Effector memory CD8-positive, alpha-beta T cell (primary cell): Measurements from ENCODE around the gene LCN6.

ENCODE experiments used
- ATAC-seq: fragments of 150-1000 bp; cut with Tn5 transposase; replicated peaks from 2 replicates; pipeline ENCODE4 v1.10.0; 2021; ENCODE audit warnings: mild to moderate bottlenecking, moderate library complexity
- DNase-seq, 3 experiments: peaks; one replicate each; pipeline ENCODE4 v3.0.0; 2021
- H3K27ac Mint-ChIP-seq, 2 donors: one replicate each; pipeline ENCODE4 v1.8.0; 2022; ENCODE audit warnings: mild to moderate bottlenecking in 2 of 2, mixed read lengths in 2 of 2, moderate library complexity in 2 of 2
- H3K27me3 Mint-ChIP-seq, 2 donors: one replicate each; pipeline ENCODE4 v1.8.0; 2022; ENCODE audit warnings: mixed read lengths in 2 of 2
- H3K36me3 Mint-ChIP-seq: one replicate; pipeline ENCODE4 v1.8.0; 2022; ENCODE audit warnings: mild to moderate bottlenecking, moderate library complexity, mixed read lengths; ENCODE audit not compliant: insufficient read depth
- H3K4me1 Mint-ChIP-seq, 2 donors: one replicate each; pipeline ENCODE4 v1.8.0; 2022; ENCODE audit warnings: low read depth in 2 of 2, mixed read lengths in 2 of 2
- H3K4me3 Mint-ChIP-seq, 2 donors: one replicate each; pipeline ENCODE4 v1.8.0; 2022; ENCODE audit warnings: mild to moderate bottlenecking in 2 of 2, mixed read lengths in 2 of 2, moderate library complexity in 2 of 2
- H3K9me3 Mint-ChIP-seq, 2 donors: one replicate each; pipeline ENCODE4 v1.8.0; 2022; ENCODE audit warnings: mixed read lengths in 2 of 2

LCN6 gene

DNA sequence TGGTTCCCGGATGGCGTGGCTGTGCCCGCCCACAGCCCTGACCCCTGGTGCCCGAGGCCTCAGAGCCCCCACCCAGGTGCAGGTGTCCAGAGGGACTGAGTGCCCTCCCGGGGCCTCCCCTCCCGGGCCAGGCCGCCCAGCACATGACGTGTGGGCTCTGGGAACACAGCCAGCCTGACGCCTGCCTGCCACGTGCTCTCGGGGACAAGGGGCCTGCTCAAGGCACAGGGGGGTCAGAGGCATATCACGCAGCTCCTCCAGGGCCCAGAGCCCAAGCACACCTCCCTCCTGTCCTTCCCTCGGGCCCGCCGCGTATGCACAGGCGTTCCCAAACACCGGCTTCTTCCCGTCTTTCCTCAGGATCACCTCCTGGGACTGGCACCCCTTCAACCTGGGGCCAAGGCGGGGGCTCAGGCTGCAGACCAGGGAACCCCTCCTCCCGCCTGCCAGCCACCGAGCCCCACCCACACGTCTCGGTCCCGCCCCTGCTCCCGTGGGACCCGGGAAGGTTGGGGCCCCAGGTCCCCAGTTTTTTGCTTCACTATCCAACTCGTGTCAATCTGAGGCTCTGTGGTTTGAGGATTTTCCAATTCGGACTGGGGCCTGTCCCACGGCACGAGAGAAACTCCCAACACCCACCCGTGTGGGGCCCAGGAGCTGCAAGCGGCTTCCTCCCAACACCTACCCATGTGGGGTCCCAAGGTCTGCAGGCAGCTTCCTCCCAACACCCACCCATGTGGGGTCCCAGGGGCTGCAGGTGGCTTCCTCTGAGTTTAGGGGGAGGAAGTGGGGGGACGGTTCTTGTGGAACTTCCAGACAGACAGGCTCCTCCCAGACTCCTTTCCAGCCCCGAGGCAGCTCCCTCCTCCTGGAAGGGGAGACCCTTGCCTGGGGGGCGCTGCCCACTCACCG is 7.1 kb downstream of the LCN6 start:
- Mint-ChIP-seq H3K4me3 (peak overlapping the region in 1 of 2 donors; percentile 25), H3K36me3 (peaks cover 3% of the 10 kb centered on the region), H3K27ac (no peak overlapping the region), H3K9me3 (no peaks in the 10 kb centered on the region), H3K4me1 (peaks cover 3% of the 10 kb centered on the region in 2 donors), H3K27me3 (peaks cover 11 to 64% of the 10 kb centered on the region in 2 donors)
- DNase-seq (no peak), ATAC-seq (no peak)

DNA sequence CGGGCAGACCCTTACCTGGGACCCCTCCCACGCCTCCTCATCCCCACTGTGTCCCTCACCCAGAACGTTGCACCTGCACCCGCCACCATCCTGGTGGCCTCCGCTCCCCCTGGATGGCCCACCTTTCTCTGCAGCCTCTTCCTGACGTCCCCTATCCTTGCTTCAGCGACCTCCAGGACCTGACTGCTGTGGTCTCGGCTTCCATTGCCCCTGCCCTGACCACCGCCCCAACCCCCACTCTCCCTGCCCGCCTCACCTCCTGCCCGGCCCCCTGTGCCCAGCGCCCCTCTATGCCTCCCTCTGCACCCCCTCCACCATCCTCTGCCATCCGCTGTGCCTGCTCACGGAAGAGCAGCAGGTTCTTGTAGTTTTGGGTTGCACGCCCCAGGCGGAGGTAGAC is 7.8 kb downstream of the LCN6 start:
- ATAC-seq (no peak), DNase-seq (no peak)
- Mint-ChIP-seq H3K36me3 (peaks cover 3% of the 10 kb centered on the region), H3K9me3 (no peaks in the 10 kb centered on the region), H3K27ac (no peak overlapping the region), H3K4me3 (no peak overlapping the region), H3K27me3 (peaks cover 11 to 59% of the 10 kb centered on the region in 2 donors), H3K4me1 (peaks cover 3% of the 10 kb centered on the region in 2 donors)

DNA sequence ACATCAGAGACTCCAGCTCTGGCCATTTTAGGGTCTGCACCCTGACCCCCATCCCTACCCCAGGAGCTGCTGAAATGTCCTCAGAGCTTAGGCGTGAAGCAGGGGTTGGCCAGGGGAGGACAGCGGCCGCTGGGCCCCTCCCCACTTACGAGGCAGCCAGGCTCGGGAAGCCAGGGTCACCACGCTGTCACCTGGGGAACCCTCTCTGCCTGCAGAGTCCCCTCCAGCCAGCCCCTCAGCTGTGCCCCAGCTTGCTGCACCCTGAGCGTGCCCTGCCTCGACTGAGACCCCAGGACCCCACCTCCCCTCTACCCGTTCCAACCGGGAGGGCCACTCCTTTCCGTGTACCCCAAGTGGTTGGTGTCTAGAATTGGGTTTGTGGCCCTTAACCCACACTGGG is 8.3 kb downstream of the LCN6 start:
- DNase-seq (no peak), ATAC-seq (no peak)
- Mint-ChIP-seq H3K4me3 (no peak overlapping the region), H3K36me3 (peaks cover 3% of the 10 kb centered on the region), H3K4me1 (peaks cover 3% of the 10 kb centered on the region in 2 donors), H3K27me3 (peaks cover 11 to 55% of the 10 kb centered on the region in 2 donors), H3K9me3 (no peaks in the 10 kb centered on the region), H3K27ac (no peak overlapping the region)

DNA sequence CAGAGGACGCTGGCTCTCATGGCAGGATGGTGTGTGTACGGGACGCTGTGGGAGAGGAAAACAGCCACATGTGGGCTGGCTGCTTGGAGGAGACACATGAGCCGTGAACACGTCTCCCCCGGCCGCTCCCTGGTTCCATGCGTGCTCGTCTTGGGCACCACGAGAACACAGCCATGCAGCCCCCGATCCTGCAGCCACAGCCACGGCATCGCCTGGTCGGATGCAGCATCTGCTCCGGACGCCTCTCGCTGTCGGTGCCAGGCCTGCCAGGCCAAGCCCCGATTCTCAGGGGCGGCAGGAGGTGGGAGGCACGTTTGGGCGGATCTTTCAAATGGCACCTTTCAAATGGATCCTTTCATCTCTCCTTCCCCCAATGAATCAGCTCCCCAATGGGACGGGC is 8.8 kb downstream of the LCN6 start:
- H3K4me1 Mint-ChIP-seq: peaks cover 3% of the 10 kb centered on the region in 2 donors
- ATAC-seq: no peak
- DNase-seq: no peak
- H3K9me3 Mint-ChIP-seq: no peaks in the 10 kb centered on the region
- H3K36me3 Mint-ChIP-seq: peaks cover 3% of the 10 kb centered on the region
- H3K27ac Mint-ChIP-seq: no peak overlapping the region
- H3K4me3 Mint-ChIP-seq: no peak overlapping the region
- H3K27me3 Mint-ChIP-seq: peaks cover 11 to 49% of the 10 kb centered on the region in 2 donors

DNA sequence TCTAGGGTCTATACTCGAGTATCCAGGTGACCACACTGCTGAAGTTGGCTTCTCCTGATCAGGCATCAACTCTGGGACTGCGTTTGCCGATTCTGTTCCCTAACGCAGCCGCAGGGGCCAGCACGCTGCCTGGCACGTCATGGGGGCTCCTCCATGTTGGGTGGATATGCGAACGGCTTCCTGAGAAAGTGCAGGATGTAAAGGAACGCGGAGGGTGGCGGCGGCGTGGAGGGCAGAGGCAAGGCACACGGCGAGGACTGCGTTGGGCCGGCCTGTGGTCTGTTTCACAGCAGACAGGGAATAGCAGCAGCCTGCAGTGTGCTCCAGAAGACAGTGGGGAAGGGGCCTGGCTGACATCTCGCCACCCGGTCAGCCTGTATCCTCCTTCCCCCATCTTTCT is 9.4 kb downstream of the LCN6 start:
- peaks cover 10 to 46% of the 10 kb centered on the region in 2 donors for H3K27me3 Mint-ChIP-seq
- H3K9me3 Mint-ChIP-seq: no peaks in the 10 kb centered on the region
- peaks cover 3% of the 10 kb centered on the region for H3K36me3 Mint-ChIP-seq
- ATAC-seq: no peak
- H3K27ac Mint-ChIP-seq: no peak overlapping the region
- no peak for DNase-seq
- H3K4me1 Mint-ChIP-seq: peaks cover 3% of the 10 kb centered on the region in 2 donors
- no peak overlapping the region for H3K4me3 Mint-ChIP-seq

DNA sequence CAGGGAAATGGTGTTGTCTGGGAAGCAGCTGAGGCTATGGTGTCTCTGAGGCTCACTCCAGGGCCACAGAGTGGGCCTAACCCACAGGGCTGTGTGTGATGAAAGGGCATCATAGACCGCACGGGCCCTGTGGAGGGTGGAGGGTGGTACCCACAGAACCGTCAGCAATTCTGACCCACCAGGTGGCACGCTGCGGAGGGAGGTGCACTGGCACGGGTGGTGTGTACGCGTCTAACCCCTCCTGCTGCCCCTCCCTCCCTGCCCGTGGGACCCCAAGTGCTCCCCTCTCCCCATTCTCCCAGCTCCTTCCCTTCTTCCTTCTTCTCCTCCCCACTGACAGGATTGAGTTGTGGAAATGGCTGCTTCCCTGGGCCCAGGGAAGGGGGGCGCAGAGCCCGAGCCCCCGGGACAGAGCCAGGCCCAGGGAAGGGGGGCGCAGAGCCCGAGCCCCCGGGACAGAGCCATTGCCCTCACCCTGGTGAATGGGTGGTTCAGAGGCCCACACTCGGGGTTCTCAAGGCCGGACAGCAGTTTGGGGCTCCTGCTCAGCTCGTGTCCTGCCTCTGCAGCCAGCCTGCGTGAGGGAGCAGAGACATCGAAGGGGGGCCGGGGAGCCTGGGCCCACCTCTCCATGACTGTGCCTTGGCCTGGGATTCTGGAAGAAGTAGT is 12.4 kb downstream of the LCN6 start:
- no peak overlapping the region for H3K4me3 Mint-ChIP-seq
- H3K4me1 Mint-ChIP-seq: no peaks in the 10 kb centered on the region
- no peak for ATAC-seq
- no peaks in the 10 kb centered on the region for H3K9me3 Mint-ChIP-seq
- no peak for DNase-seq
- H3K27ac Mint-ChIP-seq: no peak overlapping the region
- H3K36me3 Mint-ChIP-seq: peaks cover 3% of the 10 kb centered on the region
- peaks cover 0 to 17% of the 10 kb centered on the region in 2 donors for H3K27me3 Mint-ChIP-seq

DNA sequence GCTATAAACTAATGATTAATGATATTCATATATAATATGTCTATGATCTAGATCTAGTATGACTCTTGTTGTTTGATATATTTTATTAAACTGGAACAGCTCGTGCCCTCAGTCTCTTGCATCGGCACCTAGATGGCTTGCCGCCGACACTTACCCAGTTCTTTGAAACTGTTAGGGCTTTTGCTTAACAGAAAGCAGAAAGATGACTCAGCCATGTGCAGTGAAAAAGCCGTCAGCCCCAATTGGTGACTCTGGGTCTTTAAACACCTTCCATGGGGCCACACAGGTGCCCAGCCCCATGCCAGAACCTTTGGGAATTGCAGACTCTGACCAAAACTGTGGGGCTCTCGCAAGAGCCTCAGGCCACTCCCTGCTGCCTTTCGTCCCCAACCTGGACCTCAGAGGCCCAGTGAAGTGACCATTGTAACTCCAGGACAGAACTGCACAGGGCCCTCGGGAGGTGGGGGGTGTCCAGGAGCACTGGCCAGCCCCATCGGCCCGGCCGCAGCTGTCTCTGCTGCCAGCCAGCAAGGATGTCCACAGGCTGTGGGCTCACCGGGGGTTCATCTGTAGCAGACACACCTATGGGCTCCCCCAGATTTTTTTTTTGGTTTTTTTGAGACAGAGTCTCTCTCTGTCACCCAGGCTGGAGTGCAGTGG is 13.4 kb downstream of the LCN6 start:
- no peak for DNase-seq
- no peaks in the 10 kb centered on the region for H3K4me1 Mint-ChIP-seq
- H3K36me3 Mint-ChIP-seq: peaks cover 4% of the 10 kb centered on the region
- no peak for ATAC-seq
- no peaks in the 10 kb centered on the region for H3K9me3 Mint-ChIP-seq
- H3K27ac Mint-ChIP-seq: no peak overlapping the region
- no peak overlapping the region for H3K4me3 Mint-ChIP-seq
- peaks cover 0 to 17% of the 10 kb centered on the region in 2 donors for H3K27me3 Mint-ChIP-seq

DNA sequence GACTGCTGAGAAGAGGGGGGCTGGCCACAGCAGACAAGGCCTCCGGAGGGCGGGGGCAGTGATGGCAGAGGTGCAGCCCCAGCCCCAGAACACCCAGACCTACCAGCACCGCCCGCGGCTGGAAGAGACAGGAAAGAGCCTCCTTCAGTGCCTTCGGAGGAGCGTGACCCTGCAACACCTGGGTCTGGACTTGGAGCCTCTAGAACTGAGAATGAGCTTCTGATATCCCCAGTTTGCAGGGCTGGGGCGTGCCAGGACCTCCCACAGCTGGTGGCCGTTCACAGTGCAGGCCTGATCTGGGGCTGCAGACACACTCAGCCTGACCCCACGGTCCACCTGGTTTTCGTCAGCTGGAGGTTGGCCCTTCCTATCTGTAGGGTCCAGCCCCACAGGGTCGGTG is 14.7 kb downstream of the LCN6 start:
- no peaks in the 10 kb centered on the region for H3K4me1 Mint-ChIP-seq
- H3K27ac Mint-ChIP-seq: no peak overlapping the region
- no peak for ATAC-seq
- peaks cover 0 to 7% of the 10 kb centered on the region in 2 donors for H3K27me3 Mint-ChIP-seq
- H3K9me3 Mint-ChIP-seq: no peaks in the 10 kb centered on the region
- no peak for DNase-seq
- peaks cover 17% of the 10 kb centered on the region for H3K36me3 Mint-ChIP-seq
- no peak overlapping the region for H3K4me3 Mint-ChIP-seq

DNA sequence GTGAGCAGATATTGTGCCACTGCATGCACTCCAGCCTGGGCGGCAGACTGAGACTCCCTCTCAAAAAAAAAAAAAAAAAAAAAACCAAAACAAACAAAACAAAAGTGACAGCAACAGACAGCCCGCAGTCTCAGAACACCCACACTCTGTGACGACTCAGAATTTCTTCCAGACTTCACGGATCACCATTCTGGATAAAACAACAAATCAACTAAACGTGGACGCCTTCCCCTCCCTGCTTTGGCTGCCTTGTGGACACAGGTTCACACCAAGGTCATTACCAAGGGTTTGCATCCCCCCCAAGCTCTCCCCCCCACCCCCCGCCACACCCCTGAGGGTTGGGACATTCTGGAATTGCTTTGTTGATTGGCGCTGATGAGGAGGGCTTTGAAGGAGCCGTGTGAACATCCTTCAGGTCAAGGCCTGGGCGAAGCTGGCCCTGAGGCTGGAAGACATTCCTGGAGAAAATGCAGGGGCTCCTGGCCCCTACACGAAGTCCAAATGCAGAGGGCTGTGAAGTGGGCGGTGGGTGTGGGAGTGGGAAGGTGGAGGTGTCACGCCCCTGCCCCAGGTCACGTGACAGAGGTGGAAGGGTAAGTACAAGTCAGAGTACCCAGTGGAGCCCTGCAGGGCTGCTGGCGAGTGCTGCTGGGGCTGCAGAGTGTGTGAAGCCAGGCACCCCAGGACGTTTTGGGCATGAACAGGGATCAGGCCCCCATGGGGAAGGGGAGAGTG is 15.7 kb downstream of the LCN6 start:
- no peak for ATAC-seq
- H3K36me3 Mint-ChIP-seq: peaks cover 25% of the 10 kb centered on the region
- DNase-seq: no peak
- no peak overlapping the region for H3K4me3 Mint-ChIP-seq
- H3K4me1 Mint-ChIP-seq: peaks cover 0 to under 1% of the 10 kb centered on the region in 2 donors
- H3K9me3 Mint-ChIP-seq: no peaks in the 10 kb centered on the region
- H3K27me3 Mint-ChIP-seq: no peaks in the 10 kb centered on the region
- H3K27ac Mint-ChIP-seq: no peak overlapping the region

DNA sequence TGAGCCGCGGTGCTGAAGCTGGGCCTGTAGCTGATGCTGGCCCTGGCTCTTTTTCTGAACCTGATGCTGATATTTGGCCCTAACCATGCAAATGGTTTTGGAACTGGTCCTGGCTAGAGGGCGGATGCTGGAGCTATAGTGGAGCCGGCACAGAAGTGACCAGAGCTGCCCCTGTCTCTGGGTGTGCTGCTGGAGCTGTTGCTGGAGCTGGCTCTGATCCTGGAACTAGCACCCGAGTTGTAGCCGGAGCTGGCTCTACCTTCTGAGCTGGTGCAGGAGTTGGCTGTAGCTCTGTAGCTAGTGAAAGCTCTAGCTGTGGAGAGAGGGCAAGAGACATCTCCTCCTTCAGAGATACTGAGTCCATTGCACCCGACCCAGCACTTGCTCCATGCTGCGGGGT is 18.4 kb downstream of the LCN6 start:
- DNase-seq (no peak), ATAC-seq (no peak)
- Mint-ChIP-seq H3K27ac (no peak overlapping the region), H3K4me1 (peaks cover 9 to 11% of the 10 kb centered on the region in 2 donors), H3K27me3 (no peaks in the 10 kb centered on the region), H3K9me3 (no peaks in the 10 kb centered on the region), H3K4me3 (peak overlapping the region in 1 of 2 donors; percentile 95), H3K36me3 (peaks cover 52% of the 10 kb centered on the region)

DNA sequence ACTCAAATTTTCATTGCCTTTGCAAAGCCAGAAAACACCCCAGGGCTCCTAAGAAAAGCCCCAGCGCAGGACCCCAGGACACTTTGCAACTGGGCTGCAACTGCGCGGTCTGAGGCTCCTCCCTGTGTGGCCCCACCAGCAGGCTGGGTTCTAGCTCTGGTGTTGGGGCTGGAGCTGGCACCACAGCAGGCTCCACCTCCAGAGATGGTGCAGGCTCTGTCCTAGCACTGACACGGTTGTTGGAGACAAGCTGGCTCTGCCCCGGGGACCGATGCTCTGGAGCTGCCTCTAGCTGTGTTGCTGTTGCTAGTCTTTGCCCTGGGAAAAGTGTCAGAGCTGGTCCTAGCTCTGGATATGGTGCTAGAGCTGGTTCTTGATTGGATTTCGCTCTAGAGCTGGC is 19.2 kb downstream of the LCN6 start:
- peaks cover 14% of the 10 kb centered on the region in 2 donors for H3K4me1 Mint-ChIP-seq
- no peaks in the 10 kb centered on the region for H3K9me3 Mint-ChIP-seq
- no peak overlapping the region for H3K27ac Mint-ChIP-seq
- no peak for ATAC-seq
- no peak for DNase-seq
- peak overlapping the region; percentile 41 to 95 for H3K4me3 Mint-ChIP-seq
- peaks cover 59% of the 10 kb centered on the region for H3K36me3 Mint-ChIP-seq
- no peaks in the 10 kb centered on the region for H3K27me3 Mint-ChIP-seq

DNA sequence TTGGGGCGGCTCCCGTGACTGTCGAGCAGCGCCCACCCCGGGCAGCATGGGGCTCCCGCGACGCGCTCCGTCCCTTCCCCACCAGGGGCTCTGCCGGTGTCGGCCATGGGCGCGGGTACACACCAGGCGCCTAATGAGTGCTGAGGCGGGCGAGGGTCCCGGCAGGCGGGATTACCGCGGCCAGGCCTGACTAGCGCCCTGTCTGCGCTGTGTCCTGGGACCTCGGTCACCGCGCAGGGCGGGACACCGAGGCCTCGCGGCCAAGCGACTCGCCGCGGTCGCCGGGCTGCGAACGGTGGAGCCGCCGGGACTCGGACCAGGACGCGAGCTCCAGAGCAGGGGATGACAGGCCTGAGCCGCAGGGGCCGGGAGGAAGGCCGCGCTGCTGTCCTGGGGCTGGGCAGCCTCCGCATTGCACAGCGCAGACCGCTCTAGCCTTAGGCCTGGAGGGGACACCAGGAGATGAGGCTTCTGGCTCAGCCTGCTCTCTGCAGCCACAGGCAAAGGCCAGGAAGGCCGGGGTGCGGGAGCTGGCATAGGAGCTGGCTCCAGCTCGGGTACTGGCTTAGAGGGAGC is 19.7 kb downstream of the LCN6 start:
- peaks cover 14 to 18% of the 10 kb centered on the region in 2 donors for H3K4me1 Mint-ChIP-seq
- peaks cover 65% of the 10 kb centered on the region for H3K36me3 Mint-ChIP-seq
- DNase-seq: no peak
- ATAC-seq: no peak
- H3K27ac Mint-ChIP-seq: peak overlapping the region; percentile 97 to 98
- peak overlapping the region; percentile 41 to 95 for H3K4me3 Mint-ChIP-seq
- H3K9me3 Mint-ChIP-seq: no peaks in the 10 kb centered on the region
- H3K27me3 Mint-ChIP-seq: no peaks in the 10 kb centered on the region
